GM12891 (cell line): ENCODE results near the gene IPO4.
A peak's percentile ranks its signal among the peaks of the same experiment; 100 is the strongest.

Experiments used
- PAX5 ChIP-seq: IDR thresholded peaks from 2 replicates; pipeline ENCODE4 v1.6.1; 2011; ENCODE audit warnings: low read length, moderate library complexity, mild to moderate bottlenecking; ENCODE audit not compliant: insufficient read depth, severe bottlenecking
- POLR2A ChIP-seq: IDR thresholded peaks from 2 replicates; pipeline ENCODE4 v1.6.1; 2011; ENCODE audit warnings: low read depth, low read length, control low read depth
- POLR2AphosphoS5 ChIP-seq: IDR thresholded peaks from 2 replicates; pipeline ENCODE4 v1.6.1; 2011; ENCODE audit warnings: low read depth, low read length, control low read depth
- POU2F2 ChIP-seq: IDR thresholded peaks from 2 replicates; pipeline ENCODE4 v1.6.1; 2011; ENCODE audit warnings: low read depth, mild to moderate bottlenecking, control low read depth, low read length, moderate library complexity
- SPI1 ChIP-seq: IDR thresholded peaks from 2 replicates; pipeline ENCODE4 v1.6.1; 2011; ENCODE audit warnings: low read depth, low read length, control low read depth
- TAF1 ChIP-seq: IDR thresholded peaks from 2 replicates; pipeline ENCODE4 v1.6.1; 2011; ENCODE audit warnings: low read depth, low read length, control low read depth

DNA sequence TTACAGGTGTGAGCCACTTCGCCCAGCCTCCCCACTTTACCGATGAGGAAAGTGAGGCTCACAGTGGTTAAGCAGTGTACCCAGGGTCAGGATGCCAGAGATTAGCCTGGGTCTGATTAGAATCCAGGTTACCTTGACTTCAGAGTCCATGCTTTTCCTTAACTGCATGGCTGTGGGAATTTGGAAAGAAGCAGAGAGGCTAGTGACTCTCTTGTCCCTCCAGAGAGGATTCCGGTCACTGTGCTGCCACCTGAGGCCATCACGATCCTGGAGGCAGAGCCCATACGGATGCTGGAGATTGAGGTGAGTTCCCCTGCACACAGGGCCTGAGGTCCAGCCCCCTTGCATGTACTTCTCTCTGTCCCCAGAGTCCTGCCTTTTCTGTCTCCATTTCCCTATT, 12.0 kb downstream of the IPO4 start:
- TF ChIP-seq POLR2A, result no peak
- TF ChIP-seq POLR2AphosphoS5, result peak; percentile 44; the same call in 1 of the 2 replicates
- no peak for TF ChIP-seq TAF1
- no peak for TF ChIP-seq POU2F2
- TF ChIP-seq SPI1, result no peak
- TF ChIP-seq PAX5, result no peak
